Esophagus squamous epithelium (tissue), 4 donors: ENCODE results near the gene TMEM11.

Experiments used
- CTCF ChIP-seq, 6 experiments: fragments of 450-650 bp in 4 of 6; fragments of 200-600 bp in 2 of 6; sonication (generic) in 2 of 6; IDR thresholded peaks; one replicate each; pipeline ENCODE4 v1.5.1; 2016 to 2019; ENCODE audit warnings: antibody characterized with exemption in 6 of 6, mild to moderate bottlenecking in 4 of 6, moderate library complexity in 4 of 6
- POLR2A ChIP-seq, 4 donors: fragments of 450-650 bp; IDR thresholded peaks; one replicate each; pipeline ENCODE4 v1.6.1; 2017; ENCODE audit warnings: antibody characterized with exemption in 4 of 4, mild to moderate bottlenecking in 4 of 4, moderate library complexity in 3 of 4

DNA sequence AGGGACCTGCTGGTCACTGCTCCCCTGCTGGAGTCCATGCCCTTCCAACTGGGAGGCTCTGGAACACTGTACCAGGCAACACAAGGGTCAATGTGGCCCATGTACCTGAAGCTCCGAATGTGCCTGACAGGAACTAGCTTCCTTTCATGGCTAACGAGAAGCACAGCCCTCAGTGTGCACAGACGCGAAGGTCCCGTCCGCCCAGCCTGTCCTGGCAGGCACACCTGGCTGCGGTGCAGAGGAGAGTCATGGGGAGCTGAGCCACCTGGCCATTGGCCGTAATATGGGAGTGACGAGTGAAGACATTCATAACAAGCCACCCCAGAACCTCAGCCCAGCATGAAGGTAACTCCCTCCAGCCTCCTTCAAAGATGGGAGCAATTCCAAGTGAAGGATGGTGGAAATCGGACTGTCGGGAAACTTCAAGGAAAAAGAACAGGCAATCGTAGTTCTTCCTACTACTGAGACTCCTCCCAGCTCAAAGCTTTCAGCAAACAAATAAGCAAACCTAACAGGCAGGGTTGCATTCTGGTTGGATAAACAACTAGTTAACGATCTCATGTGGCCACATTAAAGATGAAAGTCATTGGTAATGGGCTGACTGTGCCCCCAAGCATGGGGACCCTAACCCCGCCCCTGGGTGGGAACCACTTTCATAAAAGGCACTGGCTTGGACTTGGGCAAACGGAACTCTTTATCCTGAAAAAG, 13.2 kb downstream of the TMEM11 start:
- TF ChIP-seq CTCF (IDR thresholded peaks at IDR 0.05) (no peak), POLR2A (IDR thresholded peaks at IDR 0.05) (no peak)
